ENCODE measurements around the gene CADM1.

The CADM1 gene

DNA sequence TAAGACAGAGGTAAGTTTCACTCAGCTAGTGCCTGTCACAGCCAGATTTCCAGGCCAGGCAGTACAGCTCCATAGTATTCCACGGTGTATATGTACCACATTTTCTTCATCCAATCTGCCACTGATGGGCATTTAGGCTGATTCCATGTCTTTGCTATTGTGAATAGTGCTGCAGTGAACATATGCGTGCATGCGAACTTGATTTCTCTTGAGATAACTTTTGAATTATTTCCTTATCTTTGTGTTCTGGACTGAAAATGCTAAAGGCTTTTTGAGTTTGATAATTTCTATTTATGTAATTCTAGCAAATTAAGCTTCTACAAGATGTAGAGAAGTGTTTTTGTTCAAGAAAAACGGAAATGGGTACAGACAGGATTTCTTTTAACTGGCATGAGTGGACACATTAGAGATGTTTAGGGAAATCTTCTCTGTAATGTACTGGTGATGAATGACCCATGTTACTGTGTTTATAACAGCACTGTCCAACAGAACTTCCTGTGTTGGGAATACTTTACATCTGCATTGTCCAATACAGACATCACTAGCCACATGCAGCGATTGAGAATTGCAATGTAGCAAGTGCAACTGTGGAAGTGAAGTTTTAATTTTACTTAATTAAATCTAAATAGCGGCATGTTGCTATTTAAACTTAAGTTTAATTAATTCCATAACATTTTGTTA, 151.3 kb downstream of the CADM1 start:
- H3K9me3 ChIP-seq, result no peaks in the 10 kb centered on the region
- H3K27ac ChIP-seq, result no peak overlapping the region
- H3K36me3 ChIP-seq, result no peaks in the 10 kb centered on the region
- no peak overlapping the region for H3K4me3 ChIP-seq
- TF ChIP-seq, protein P1, sequence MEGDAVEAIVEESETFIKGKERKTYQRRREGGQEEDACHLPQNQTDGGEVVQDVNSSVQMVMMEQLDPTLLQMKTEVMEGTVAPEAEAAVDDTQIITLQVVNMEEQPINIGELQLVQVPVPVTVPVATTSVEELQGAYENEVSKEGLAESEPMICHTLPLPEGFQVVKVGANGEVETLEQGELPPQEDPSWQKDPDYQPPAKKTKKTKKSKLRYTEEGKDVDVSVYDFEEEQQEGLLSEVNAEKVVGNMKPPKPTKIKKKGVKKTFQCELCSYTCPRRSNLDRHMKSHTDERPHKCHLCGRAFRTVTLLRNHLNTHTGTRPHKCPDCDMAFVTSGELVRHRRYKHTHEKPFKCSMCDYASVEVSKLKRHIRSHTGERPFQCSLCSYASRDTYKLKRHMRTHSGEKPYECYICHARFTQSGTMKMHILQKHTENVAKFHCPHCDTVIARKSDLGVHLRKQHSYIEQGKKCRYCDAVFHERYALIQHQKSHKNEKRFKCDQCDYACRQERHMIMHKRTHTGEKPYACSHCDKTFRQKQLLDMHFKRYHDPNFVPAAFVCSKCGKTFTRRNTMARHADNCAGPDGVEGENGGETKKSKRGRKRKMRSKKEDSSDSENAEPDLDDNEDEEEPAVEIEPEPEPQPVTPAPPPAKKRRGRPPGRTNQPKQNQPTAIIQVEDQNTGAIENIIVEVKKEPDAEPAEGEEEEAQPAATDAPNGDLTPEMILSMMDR (IDR thresholded peaks at IDR 0.05), result no peak
- DNase-seq, result no peak
- intact Hi-C loops (cut with DNase I; ENCODE audit: low total_unique reads), result no loop called here
- H3K27me3 ChIP-seq, result no peaks in the 10 kb centered on the region
- H3K4me1 ChIP-seq, result peaks cover 0 to 9% (median 0%) of the 10 kb centered on the region in 4 donors

DNA sequence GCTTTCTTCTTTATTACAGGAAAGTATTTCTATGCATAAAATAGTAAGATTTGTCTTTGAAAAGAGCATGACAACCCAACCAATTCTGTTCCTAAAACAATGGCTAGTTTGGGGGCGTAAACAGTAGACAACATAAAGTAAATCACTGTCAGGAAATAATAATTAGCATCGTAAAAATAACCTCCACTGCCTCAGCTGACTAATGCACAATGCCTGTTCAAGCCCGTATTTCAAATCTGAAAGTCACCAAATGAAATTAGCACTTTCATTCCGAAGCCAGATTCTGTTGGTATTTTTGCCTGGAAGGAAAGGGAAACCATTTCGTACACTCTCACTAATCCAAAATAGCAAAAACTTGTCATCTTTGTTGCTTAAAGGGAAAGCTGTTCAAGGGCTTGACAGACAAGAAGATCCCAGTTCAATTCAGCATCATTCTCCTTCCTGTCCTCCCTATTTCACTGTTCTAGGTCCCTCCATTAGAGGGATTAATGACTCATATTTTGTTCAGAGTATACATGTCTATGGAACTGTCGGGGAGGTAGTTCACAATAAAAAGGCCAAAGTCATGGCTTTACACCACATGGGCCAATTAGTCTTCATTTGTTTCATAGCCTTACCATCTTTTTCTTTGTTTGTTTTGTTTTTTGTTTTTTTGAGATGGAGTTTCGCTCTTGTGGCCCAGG, 154.7 kb downstream of the CADM1 start:
- no peaks in the 10 kb centered on the region for H3K36me3 ChIP-seq
- no peaks in the 10 kb centered on the region for H3K9me3 ChIP-seq
- no peaks in the 10 kb centered on the region for H3K27me3 ChIP-seq
- TF ChIP-seq, protein P1 (IDR thresholded peaks at IDR 0.05), result no peak
- intact Hi-C loops (cut with DNase I; ENCODE audit: low total_unique reads), result no loop called here
- no peak for DNase-seq
- no peaks in the 10 kb centered on the region for H3K4me1 ChIP-seq
- H3K27ac ChIP-seq, result no peak overlapping the region
- H3K4me3 ChIP-seq, result no peak overlapping the region

DNA sequence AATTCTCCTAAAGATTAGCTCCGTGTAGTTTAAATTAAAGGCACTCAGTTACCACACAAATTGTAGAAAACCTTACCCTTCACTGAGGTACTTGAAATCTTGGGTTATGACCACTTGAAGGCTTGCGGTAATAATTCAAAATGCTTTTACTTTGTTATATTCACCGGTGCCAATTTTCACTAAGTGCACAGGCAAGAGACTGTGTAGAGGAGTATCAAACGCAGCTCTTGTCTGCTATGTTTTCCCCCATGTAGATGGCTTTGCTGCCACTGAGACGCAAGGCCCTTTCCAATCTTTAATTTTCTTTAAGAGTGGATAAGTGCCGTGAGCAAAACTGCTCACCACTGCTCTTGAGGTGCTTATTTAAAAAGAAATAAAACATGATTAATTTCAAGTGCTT, 155.8 kb downstream of the CADM1 start:
- Histone ChIP-seq H3K27me3 (no peaks in the 10 kb centered on the region), H3K27ac (no peak overlapping the region), H3K4me3 (no peak overlapping the region), H3K4me1 (no peaks in the 10 kb centered on the region), H3K36me3 (no peaks in the 10 kb centered on the region), H3K9me3 (no peaks in the 10 kb centered on the region)
- intact Hi-C loops (cut with DNase I; ENCODE audit: low total_unique reads), result no loop called here
- DNase-seq, result no peak
- TF ChIP-seq, protein P1 (IDR thresholded peaks at IDR 0.05), result no peak

DNA sequence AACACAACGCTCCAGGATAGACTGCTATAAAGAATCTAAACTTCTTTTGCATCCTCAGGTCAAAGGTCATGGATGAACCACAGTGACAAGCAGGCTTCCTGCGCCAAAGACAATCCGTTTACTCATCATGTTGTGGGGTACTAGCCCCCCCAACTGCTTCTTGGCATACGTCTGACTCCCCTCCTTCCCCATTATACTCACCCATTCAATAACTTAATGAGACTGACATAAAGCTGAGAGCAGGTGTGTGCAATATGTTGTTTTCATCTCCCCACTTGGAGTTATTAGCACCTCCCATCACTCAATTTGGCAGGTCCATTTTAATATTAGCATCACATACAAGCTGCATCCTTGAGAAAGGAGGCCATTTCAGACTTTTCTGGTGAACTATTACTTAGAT, 157.1 kb downstream of the CADM1 start:
- Histone ChIP-seq H3K36me3 (no peaks in the 10 kb centered on the region), H3K4me1 (no peaks in the 10 kb centered on the region), H3K9me3 (no peaks in the 10 kb centered on the region), H3K27me3 (no peaks in the 10 kb centered on the region), H3K4me3 (no peak overlapping the region), H3K27ac (no peak overlapping the region)
- intact Hi-C loops (cut with DNase I; ENCODE audit: low total_unique reads), result no loop called here
- no peak for DNase-seq
- TF ChIP-seq, protein P1 (IDR thresholded peaks at IDR 0.05), result no peak

DNA sequence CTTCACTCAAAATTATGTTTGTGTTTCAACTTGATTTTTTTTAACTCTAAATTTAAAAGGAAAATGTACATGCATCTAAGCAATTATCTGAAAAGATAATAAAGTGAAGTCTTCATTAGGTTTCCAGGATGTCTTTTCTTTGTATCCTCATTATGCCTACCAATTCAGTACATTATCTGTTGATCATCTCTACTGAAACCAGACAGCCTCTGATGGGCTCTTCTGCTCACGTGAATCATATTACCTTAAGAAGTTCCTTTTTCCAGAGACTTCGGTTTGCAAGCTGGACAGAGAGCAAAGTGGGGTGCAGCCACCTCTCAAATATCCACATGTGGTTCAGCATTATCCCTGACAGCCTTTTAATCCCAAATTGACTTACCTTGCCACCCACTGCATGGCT, 158.4 kb downstream of the CADM1 start:
- Histone ChIP-seq H3K9me3 (no peaks in the 10 kb centered on the region), H3K36me3 (no peaks in the 10 kb centered on the region), H3K4me3 (no peak overlapping the region), H3K27me3 (no peaks in the 10 kb centered on the region), H3K4me1 (no peaks in the 10 kb centered on the region), H3K27ac (no peak overlapping the region)
- intact Hi-C loops (cut with DNase I; ENCODE audit: low total_unique reads), result no loop called here
- TF ChIP-seq, protein P1 (IDR thresholded peaks at IDR 0.05), result no peak
- no peak for DNase-seq

Data from tibial artery (tissue), 4 donors.